Measurements from ENCODE around the gene ZNF319. TPM values are rescaled to one million over a fixed set of nuclear protein-coding genes. Genes with fewer than 3 reads are reported as not detected.

ZNF319 gene
- total RNA-seq, 2 experiments from 2014 or later: 19.8 to 20.8 TPM

- Mint-ChIP-seq H3K4me3 (no peak overlapping the region), H3K36me3 (ENCODE audit: low read depth) (no peaks in the 10 kb centered on the region), H3K27ac (no peak overlapping the region), H3K4me1 (peaks cover 6% of the 10 kb centered on the region), H3K27me3 (peaks cover 3% of the 10 kb centered on the region), H3K9me3 (no peaks in the 10 kb centered on the region)
- ChIA-PET POLR2A (no interaction called here), CTCF (no interaction called here)
- no peak for DNase-seq
Observed at GRCh38 chr16:57969451-57970123, 30.9 kb downstream of the ZNF319 start.

GRCh38 chr16:57967916-57968315 is 32.6 kb downstream of the ZNF319 start:
- no peak for DNase-seq
- no peak overlapping the region for H3K27ac Mint-ChIP-seq
- ChIA-PET POLR2A (no interaction called here), CTCF (interaction anchor here (0.8 kb wide), 1 partner anchor 38 kb away, joined by 3 read pairs; no protein-coding TSS in a partner anchor)
- H3K36me3 Mint-ChIP-seq (ENCODE audit: low read depth): no peaks in the 10 kb centered on the region
- no peaks in the 10 kb centered on the region for H3K9me3 Mint-ChIP-seq
- H3K4me1 Mint-ChIP-seq: peaks cover 6% of the 10 kb centered on the region
- peaks cover 3% of the 10 kb centered on the region for H3K27me3 Mint-ChIP-seq
- H3K4me3 Mint-ChIP-seq: no peak overlapping the region

DNA sequence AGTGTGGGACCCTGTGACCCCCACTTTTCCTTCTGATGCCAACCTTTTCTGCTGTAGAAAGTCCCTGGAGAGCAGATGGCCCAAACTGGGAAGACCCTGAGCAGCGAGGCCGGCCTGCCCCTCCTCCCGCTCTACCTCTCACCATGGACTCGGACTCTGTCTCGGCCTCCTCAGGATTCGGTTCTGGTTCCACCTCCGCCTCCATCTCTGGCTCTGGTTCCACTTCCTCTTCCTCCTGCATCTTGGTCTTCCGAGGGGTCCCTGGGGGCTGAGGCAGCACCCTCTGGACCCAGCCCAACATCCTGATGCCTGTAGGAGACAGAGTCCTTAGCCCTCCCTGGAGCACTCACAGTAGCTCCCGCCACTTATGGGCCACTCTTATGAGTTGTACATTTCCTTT is 33.5 kb downstream of the ZNF319 start:
- Mint-ChIP-seq H3K36me3 (ENCODE audit: low read depth) (no peaks in the 10 kb centered on the region), H3K9me3 (no peaks in the 10 kb centered on the region), H3K4me1 (peaks cover 1% of the 10 kb centered on the region), H3K27ac (no peak overlapping the region), H3K4me3 (no peak overlapping the region), H3K27me3 (peaks cover 3% of the 10 kb centered on the region)
- CTCF ChIA-PET: interaction anchor here (1.2 kb wide), 1 partner anchor 11 kb away, joined by 3 read pairs; no protein-coding TSS in a partner anchor
- no peak for DNase-seq
- POLR2A ChIA-PET: no interaction called here

DNA sequence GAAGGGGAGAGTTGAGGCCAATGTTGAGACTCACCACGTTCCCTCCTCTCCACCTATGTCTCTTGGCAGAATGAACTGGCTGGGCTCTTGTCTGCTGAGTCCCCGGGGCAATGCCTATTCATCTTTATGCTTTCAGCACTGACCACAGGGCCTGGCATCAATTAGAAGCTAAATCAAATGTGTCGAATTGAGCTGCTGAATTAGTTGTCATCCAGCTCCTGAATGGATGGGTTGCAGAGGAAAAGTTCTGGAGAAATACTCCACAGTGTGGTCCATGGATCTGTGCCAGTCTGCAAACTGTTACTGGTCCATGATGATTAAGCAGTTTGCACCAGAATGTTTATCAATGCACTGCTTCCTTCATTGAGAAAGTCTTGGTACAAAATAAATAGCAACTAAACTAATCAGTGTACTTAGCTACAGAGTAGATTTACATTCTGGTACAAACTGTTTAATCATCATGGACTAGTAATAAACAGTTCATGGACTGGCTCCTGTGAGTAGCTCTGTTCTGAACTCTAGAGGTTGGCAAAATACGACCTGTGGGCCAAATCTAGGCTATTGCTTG is 34.2 kb downstream of the ZNF319 start:
- Mint-ChIP-seq H3K27me3 (peaks cover 3% of the 10 kb centered on the region), H3K4me1 (no peaks in the 10 kb centered on the region), H3K9me3 (no peaks in the 10 kb centered on the region), H3K27ac (no peak overlapping the region), H3K4me3 (no peak overlapping the region), H3K36me3 (ENCODE audit: low read depth) (no peaks in the 10 kb centered on the region)
- POLR2A ChIA-PET: no interaction called here
- CTCF ChIA-PET: interaction anchor here (0.9 to 1.2 kb wide), 2 partner anchors 11 to 14 kb away, joined by 3 to 4 read pairs; no protein-coding TSS in a partner anchor
- no peak for DNase-seq

DNA sequence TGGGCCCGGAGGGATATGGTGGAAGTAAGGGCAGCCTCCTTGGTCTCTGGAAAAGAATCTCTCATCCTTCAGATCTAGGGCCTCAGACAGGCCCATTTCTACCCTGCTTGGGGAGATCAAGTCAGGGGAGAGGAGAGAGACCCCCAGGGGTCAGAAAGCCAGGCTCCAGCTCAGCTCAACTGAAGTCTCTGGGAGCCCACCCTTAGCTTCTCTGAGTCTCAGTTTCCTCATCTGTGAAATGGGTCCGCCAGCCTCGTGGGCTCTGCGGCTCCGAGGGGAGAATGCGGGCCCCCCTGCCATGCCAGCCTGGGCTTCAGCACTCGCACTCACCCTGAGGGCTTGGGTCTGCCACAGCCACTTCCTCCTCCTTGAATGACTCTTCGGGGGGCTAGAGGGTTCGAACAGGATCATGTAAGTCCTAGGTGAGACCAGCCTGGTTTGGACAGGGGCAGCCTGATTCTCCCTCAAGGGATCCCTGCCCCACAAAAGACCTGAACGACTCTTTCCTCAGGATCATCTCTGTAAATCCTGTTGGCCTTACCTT is 36.2 kb downstream of the ZNF319 start:
- DNase-seq: no peak
- Mint-ChIP-seq H3K9me3 (no peaks in the 10 kb centered on the region), H3K4me3 (no peak overlapping the region), H3K27me3 (peaks cover 3% of the 10 kb centered on the region), H3K36me3 (ENCODE audit: low read depth) (no peaks in the 10 kb centered on the region), H3K4me1 (no peaks in the 10 kb centered on the region), H3K27ac (no peak overlapping the region)
- POLR2A ChIA-PET: no interaction called here
- CTCF ChIA-PET: interaction anchor here (1.1 to 1.6 kb wide), 2 partner anchors 8 to 10 kb away, joined by 3 to 4 read pairs; no protein-coding TSS in a partner anchor

GRCh38 chr16:57962756-57963155 is 37.7 kb downstream of the ZNF319 start:
- DNase-seq: no peak
- Mint-ChIP-seq H3K9me3 (no peaks in the 10 kb centered on the region), H3K27me3 (peaks cover 3% of the 10 kb centered on the region), H3K36me3 (ENCODE audit: low read depth) (no peaks in the 10 kb centered on the region), H3K4me1 (no peaks in the 10 kb centered on the region), H3K4me3 (no peak overlapping the region), H3K27ac (no peak overlapping the region)
- ChIA-PET POLR2A (no interaction called here), CTCF (interaction anchor here (1.6 kb wide), 1 partner anchor 9 kb away, joined by 4 read pairs; no protein-coding TSS in a partner anchor)

- no peaks in the 10 kb centered on the region for H3K36me3 Mint-ChIP-seq (ENCODE audit: low read depth)
- no peak overlapping the region for H3K4me3 Mint-ChIP-seq
- H3K4me1 Mint-ChIP-seq: no peaks in the 10 kb centered on the region
- ChIA-PET POLR2A (no interaction called here), CTCF (no interaction called here)
- DNase-seq: no peak
- no peaks in the 10 kb centered on the region for H3K9me3 Mint-ChIP-seq
- H3K27ac Mint-ChIP-seq: no peak overlapping the region
- peaks cover 3% of the 10 kb centered on the region for H3K27me3 Mint-ChIP-seq
Observed at GRCh38 chr16:57962046-57962445, 38.4 kb downstream of the ZNF319 start.

DNA sequence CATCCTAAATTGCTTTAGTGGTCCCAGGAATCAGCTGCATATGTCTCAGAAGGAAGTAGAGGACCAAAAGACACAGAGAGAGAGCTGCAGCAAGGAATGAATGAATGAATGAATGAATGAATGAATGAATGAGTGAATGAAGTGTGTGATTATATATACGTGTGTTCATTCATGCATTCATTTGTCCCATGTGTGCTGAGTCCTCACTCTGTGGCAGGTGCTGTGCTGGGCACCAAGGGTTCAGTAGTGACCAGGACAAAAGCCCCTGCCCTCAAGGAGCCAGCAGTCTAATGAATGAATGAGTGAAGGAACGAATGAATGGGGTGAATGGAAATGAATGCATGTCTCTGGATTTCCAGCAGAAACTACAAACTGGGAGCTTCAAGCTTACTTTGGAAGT is 38.9 kb downstream of the ZNF319 start:
- Mint-ChIP-seq H3K27me3 (peaks cover 3% of the 10 kb centered on the region), H3K27ac (no peak overlapping the region), H3K36me3 (ENCODE audit: low read depth) (no peaks in the 10 kb centered on the region), H3K9me3 (no peaks in the 10 kb centered on the region), H3K4me3 (no peak overlapping the region), H3K4me1 (no peaks in the 10 kb centered on the region)
- ChIA-PET CTCF (no interaction called here), POLR2A (no interaction called here)
- no peak for DNase-seq

- CTCF ChIA-PET: no interaction called here
- H3K4me3 Mint-ChIP-seq: no peak overlapping the region
Observed at GRCh38 chr16:57960826-57961472, 39.5 kb downstream of the ZNF319 start.

GRCh38 chr16:57960310-57960709 is 40.2 kb downstream of the ZNF319 start:
- DNase-seq: no peak
- H3K4me3 Mint-ChIP-seq: no peak overlapping the region
- ChIA-PET CTCF (no interaction called here), POLR2A (no interaction called here)
- H3K4me1 Mint-ChIP-seq: no peaks in the 10 kb centered on the region
- no peaks in the 10 kb centered on the region for H3K36me3 Mint-ChIP-seq (ENCODE audit: low read depth)
- H3K27ac Mint-ChIP-seq: no peak overlapping the region
- H3K9me3 Mint-ChIP-seq: no peaks in the 10 kb centered on the region
- no peaks in the 10 kb centered on the region for H3K27me3 Mint-ChIP-seq

More at GRCh38 chr16:57960826-57961472, 39.5 kb downstream of the ZNF319 start:
- no peak for DNase-seq
- POLR2A ChIA-PET: no interaction called here
- peaks cover 2% of the 10 kb centered on the region for H3K27me3 Mint-ChIP-seq
- H3K36me3 Mint-ChIP-seq (ENCODE audit: low read depth): no peaks in the 10 kb centered on the region
- no peaks in the 10 kb centered on the region for H3K9me3 Mint-ChIP-seq
- no peaks in the 10 kb centered on the region for H3K4me1 Mint-ChIP-seq
- H3K27ac Mint-ChIP-seq: no peak overlapping the region

DNA sequence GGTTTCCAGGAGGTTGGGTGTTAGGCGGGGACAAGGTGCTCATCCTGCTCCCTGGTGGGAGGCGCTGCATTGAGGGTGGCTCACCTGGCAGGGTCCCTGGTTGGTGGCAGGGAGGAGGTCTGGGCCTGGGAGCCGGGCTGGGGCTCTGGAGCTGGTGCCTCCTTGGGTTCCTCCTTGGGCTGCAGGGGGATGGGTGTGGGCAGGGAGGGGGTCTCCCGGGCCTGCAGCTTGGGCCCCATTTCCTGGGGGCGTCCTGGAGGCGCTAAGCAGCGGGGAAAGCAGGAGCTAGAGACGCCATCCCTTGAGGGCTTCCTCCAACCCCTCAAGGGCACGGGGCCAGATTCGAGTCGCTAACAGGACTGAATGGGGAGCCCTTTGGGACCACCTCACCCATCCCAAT is 40.7 kb downstream of the ZNF319 start:
- Mint-ChIP-seq H3K27ac (no peak overlapping the region), H3K4me1 (no peaks in the 10 kb centered on the region), H3K36me3 (ENCODE audit: low read depth) (no peaks in the 10 kb centered on the region), H3K4me3 (no peak overlapping the region), H3K27me3 (no peaks in the 10 kb centered on the region), H3K9me3 (no peaks in the 10 kb centered on the region)
- POLR2A ChIA-PET: no interaction called here
- CTCF ChIA-PET: no interaction called here
- no peak for DNase-seq

- DNase-seq: no peak
- no peak overlapping the region for H3K27ac Mint-ChIP-seq
- no peak overlapping the region for H3K4me3 Mint-ChIP-seq
- H3K9me3 Mint-ChIP-seq: no peaks in the 10 kb centered on the region
- no peaks in the 10 kb centered on the region for H3K36me3 Mint-ChIP-seq (ENCODE audit: low read depth)
- POLR2A ChIA-PET: no interaction called here
- CTCF ChIA-PET: no interaction called here
- H3K4me1 Mint-ChIP-seq: no peaks in the 10 kb centered on the region
- no peaks in the 10 kb centered on the region for H3K27me3 Mint-ChIP-seq
Observed at GRCh38 chr16:57959121-57959520, 41.4 kb downstream of the ZNF319 start.

DNA sequence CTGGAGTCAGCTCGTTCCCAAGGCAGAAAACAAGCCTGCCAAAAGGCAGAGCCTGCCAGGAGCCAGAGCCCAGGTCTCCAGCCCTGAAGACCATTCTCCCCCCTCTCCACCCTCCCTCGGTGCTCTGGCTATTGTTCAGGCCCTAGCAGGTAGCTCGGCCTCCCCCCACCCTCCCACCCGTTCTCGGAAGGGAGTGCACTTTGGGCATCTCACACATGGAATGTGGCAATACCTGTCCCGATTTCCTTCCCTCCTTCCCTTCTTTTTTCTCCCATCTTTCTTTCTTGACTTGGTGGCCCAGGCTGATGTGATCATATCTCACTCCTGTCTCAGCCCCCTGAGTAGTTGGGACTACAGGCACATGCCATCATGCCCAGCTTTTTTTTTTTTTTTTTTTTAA is 41.9 kb downstream of the ZNF319 start:
- CTCF ChIA-PET: interaction anchor here (1.2 kb wide), 1 partner anchor 12 kb away, joined by 3 read pairs; the partner anchor contains the start of gene CNGB1
- DNase-seq: no peak
- Mint-ChIP-seq H3K4me1 (no peaks in the 10 kb centered on the region), H3K27me3 (no peaks in the 10 kb centered on the region), H3K36me3 (ENCODE audit: low read depth) (no peaks in the 10 kb centered on the region), H3K4me3 (no peak overlapping the region), H3K9me3 (no peaks in the 10 kb centered on the region), H3K27ac (no peak overlapping the region)
- POLR2A ChIA-PET: no interaction called here
